H1 (cell line): ENCODE data around the gene RAMP2.

Experiments used
- ATF3 ChIP-seq: IDR thresholded peaks from 2 replicates; pipeline ENCODE4 v1.6.1; 2011; ENCODE audit warnings: low read depth, mild to moderate bottlenecking, low read length; ENCODE audit not compliant: insufficient read depth
- CHD2 ChIP-seq: IDR thresholded peaks from 2 replicates; pipeline ENCODE4 v1.6.1; 2012; ENCODE audit warnings: low read length, improper control_type of control experiment
- GTF2F1 ChIP-seq: IDR thresholded peaks from 2 replicates; pipeline ENCODE4 v1.6.1; 2012; ENCODE audit warnings: low read depth, low read length, improper control_type of control experiment, borderline replicate concordance
- POLR2A ChIP-seq, 2 experiments: IDR thresholded peaks; 1 replicate in 1 of 2; 2 replicates in 1 of 2; pipeline ENCODE4 v1.6.1; 2011; ENCODE audit warnings: low read depth in 2 of 2, low read length in 2 of 2, mild to moderate bottlenecking in 2 of 2; ENCODE audit errors: control extremely low read depth in 1 of 2
- POLR2AphosphoS5 ChIP-seq: IDR thresholded peaks from 2 replicates; pipeline ENCODE4 v1.6.1; 2011; ENCODE audit warnings: low read depth, low read length
- RFX5 ChIP-seq: IDR thresholded peaks from 2 replicates; pipeline ENCODE4 v1.6.1; 2011; ENCODE audit warnings: low read depth, low read length, improper control_type of control experiment, borderline replicate concordance
- TF ChIP-seq, protein P1 (sequence below): IDR thresholded peaks from 2 replicates; pipeline ENCODE4 v1.6.1; 2011; ENCODE audit warnings: low read length, improper control_type of control experiment

DNA sequence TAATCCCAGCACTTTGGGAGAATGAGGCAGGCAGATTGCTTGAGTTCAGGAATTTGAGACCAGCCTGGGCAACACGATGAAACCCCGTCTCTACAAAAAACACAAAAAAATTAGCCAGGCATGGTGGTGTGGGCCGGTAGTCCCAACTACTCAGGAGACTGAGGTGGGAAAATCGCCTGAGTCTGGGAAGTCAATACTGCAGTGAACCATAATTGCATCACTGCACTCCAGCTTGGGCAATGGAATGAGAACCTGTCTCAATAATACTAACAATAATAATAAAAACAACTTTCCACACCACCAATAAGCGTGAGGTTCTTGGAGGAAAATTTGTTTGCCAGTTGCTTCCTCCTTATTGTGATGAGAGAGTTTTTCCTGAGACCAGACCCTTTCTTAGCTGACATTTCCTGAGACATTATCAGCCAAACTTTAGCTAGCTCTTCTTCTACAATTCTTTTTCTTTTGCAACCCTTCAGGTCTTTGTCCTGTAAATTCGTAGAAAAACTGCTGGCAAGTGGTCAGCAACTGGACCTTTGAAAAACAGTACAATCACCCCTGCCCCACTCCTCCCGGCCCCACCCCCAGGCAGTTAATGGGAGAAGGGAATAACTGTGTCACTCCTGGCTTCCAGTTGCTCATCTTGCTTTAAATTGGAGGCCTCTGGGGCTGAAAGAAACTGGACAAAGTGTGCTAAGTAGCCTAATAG lies 12.7 kb upstream of the RAMP2 start:
- TF ChIP-seq POLR2AphosphoS5: no peak
- TF ChIP-seq ATF3: no peak
- TF ChIP-seq, protein P1, sequence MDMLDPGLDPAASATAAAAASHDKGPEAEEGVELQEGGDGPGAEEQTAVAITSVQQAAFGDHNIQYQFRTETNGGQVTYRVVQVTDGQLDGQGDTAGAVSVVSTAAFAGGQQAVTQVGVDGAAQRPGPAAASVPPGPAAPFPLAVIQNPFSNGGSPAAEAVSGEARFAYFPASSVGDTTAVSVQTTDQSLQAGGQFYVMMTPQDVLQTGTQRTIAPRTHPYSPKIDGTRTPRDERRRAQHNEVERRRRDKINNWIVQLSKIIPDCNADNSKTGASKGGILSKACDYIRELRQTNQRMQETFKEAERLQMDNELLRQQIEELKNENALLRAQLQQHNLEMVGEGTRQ: no peak
- TF ChIP-seq POLR2A (IDR thresholded peaks at IDR 0.05; ENCODE audit: control extremely low read depth in 1 of 2, low read depth in 2 of 2, low read length in 2 of 2): no peak
- no peak for TF ChIP-seq RFX5
- no peak for TF ChIP-seq GTF2F1
- TF ChIP-seq CHD2: no peak
